HTR-8/SVneo (cell line): Measurements from ENCODE around the gene COQ7.
A peak's percentile ranks its signal among the peaks of the same experiment; 100 is the strongest.

Experiments used
- DNase-seq: peaks from one replicate; pipeline ENCODE4 v3.0.0; 2011; ENCODE audit warnings: low spot score, mixed read lengths; ENCODE audit not compliant: insufficient read length
- FAIRE-seq: peaks from 2 replicates; lab custom pipeline; 2011; peaks lifted over from hg19 to GRCh38; lab: Jason Lieb, UNC

The COQ7 gene

DNA sequence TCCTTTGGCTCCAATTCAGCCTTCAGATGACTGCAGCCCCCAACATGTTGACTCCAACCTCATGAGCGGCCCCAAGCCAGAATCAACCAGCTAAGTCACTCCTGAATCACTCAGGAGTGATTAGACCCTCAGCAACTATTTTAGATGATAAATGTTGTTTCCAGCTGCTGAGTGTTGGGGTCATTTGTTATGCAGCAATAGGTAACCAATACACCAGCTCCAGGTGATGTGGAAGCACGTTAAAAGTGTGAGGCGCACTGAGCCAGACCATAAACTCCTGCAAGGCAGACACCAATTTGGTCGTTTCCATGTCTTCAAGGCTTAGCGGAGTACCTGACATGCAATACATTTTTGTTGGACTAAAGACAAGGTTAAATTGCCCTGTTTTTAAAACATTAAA lies 17.5 kb downstream of the COQ7 start:
- FAIRE-seq: no peak

GRCh38 chr16:19085679-19086200 lies 18.3 kb downstream of the COQ7 start:
- no peak for FAIRE-seq
- no peak for DNase-seq

More for the DNA sequence above, 17.5 kb downstream of the COQ7 start:
- DNase-seq: no peak

- FAIRE-seq (peak; percentile 72), DNase-seq (peak; percentile 90)
Observed at GRCh38 chr16:19086322-19087199, 19.1 kb downstream of the COQ7 start.

GRCh38 chr16:19088341-19088916 lies 21.0 kb downstream of the COQ7 start:
- FAIRE-seq (no peak), DNase-seq (no peak)

DNA sequence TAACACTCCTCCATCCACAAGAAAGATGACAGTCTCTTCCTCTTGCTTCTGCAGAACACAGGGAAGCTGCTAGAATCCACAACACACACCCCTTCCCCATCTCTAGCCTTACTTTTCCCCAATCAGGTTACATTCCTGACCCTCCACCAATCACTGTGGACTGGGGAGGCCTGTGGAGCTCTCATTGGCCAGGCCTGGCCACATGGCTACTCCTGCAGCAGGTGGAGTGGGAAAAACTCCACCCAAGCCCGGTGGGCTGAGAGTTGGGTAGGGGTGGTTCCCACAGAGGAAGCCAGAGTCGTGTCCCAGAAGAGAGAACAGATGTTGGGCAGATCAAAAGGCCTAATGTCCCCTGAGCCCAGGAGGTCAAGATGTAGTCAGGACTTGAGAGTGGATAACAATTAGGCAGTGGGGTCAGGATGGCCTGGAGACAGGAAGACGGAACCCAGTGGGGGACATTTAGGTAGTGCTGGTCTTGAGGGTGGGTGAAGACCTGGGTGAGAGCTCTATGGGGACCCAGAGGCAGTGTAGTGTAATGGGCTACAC lies 22.1 kb downstream of the COQ7 start:
- FAIRE-seq: no peak
- DNase-seq: no peak

GRCh38 chr16:19090916-19091315 lies 23.5 kb downstream of the COQ7 start:
- FAIRE-seq (no peak), DNase-seq (no peak)

DNA sequence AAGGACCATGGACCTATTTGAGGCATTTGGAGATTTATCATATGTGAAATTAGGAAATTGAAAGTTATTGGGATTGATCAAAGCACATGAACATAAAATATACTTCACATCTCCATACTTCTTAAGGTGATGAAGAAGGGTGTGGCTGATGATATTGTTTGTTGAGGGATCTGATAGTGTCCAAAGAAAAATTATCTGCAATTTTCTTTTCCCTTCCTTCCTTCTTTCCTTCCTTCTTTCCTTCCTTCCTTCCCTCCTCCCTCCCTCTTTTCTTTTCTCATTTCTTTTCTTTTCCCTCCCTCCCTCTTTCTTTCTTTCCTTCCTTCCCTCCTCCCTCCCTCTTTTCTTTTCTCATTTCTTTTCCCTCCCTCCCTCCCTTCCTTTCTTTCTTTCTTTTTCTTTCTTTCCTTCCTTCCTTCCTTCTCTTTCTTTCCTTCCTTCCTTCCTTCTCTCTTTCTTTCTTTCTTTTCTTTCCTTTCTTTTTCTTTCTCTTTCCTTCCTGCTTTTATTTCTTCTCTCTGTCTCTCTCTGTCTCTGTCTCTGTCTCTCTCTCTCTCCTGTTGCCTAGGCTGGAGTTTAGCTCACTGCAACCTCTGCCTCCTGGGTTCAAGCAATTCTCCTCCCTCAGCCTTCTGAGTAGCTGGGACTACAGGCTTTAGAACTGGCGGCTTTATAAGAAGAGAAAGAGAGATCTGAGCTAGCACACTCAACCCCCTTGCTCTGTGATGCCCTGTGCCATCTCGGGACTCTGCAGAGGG lies 25.4 kb downstream of the COQ7 start:
- DNase-seq (no peak), FAIRE-seq (no peak)

GRCh38 chr16:19093631-19094541 lies 26.5 kb downstream of the COQ7 start:
- DNase-seq (no peak), FAIRE-seq (no peak)

DNA sequence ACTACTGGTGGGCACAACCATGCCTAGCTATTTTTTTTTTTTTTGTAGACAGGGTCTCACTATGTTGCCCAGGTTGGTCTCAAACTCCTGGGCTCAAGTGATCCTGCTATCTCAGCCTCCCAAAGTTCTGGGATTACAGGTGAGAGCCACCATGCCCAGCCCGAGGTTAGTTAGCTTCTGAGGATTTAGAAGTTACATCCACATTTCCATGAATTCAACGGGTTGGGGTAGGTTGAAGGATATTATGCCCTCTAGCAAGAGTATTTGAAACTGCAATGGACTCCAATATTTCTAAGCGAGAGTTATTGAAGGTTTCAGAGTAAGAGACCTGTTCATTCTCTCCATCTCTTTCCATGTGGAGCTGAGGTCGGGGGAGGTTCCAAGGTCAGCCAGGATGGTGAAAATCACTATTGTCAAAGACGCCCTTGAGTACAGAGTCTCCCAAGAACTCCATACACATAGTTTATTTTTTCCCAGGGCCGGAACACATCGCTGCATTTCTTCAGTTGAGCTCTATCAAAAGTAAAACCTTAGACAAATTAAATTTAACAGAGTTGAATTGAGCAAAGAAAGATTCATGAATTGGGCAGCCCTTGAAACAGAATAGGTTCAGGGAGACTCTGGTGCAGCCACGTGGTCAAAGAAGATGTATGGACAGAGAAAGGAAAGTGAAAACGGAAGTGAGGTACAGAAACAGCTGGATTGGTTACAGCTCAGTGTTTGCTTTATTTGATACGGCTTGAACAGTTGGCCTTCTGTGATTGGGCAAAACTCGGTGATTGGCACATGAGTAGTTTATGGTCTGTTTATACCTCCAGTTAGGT lies 27.3 kb downstream of the COQ7 start:
- no peak for DNase-seq
- no peak for FAIRE-seq

DNA sequence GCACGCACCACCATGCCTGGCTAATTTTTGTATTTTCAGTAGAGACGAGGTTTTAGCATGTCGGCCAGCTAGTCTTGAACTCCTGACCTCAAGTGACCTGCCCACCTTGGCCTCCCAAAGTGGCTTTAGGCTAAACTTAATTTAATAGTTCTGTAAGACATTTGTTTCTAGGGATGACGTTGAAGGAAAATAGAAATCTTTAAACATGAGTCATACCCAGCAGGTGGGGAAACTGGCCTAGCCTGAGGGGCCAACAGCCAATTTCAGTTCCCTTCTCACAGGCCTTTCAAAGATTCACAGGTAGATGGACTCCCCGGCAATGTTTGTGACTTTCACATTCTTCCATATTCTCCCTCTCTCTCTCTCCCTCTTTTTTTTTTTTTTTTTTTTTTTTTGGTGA lies 28.2 kb downstream of the COQ7 start:
- FAIRE-seq: no peak

GRCh38 chr16:19098173-19098572 lies 30.8 kb downstream of the COQ7 start:
- DNase-seq (no peak), FAIRE-seq (no peak)

More for the DNA sequence above, 28.2 kb downstream of the COQ7 start:
- no peak for DNase-seq

DNA sequence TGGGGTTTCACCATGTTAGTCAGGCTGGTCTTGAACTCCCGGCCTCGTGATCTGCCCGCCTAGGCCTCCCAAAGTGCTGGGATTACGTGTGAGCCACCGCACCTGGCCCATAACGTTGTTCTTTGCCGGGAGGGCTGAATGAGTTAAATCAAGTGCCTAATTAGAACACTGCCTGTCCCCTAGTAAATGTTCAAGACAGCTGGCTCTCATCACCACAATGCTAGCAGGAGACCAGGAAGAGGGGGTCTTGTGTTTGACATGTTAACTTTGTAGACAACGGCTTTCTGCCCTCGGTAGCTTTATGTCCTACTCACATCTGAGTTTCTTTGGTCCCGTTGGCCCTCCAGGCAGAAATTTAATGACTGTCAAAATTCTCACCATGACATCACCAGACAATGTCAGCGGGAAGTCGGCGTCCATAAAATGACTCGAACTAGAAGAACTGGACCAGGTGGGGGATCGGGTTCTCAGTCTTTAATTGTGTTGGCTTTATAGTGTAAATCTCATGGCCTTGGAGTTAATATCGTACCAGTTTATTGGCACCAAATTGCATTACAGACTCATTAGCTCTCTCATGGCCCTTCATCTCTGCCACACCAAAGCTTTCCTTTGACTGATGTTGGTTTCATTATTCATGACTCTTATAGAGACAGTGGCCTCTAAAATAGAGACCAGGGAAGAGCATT lies 34.9 kb downstream of the COQ7 start:
- FAIRE-seq: no peak
- no peak for DNase-seq

DNA sequence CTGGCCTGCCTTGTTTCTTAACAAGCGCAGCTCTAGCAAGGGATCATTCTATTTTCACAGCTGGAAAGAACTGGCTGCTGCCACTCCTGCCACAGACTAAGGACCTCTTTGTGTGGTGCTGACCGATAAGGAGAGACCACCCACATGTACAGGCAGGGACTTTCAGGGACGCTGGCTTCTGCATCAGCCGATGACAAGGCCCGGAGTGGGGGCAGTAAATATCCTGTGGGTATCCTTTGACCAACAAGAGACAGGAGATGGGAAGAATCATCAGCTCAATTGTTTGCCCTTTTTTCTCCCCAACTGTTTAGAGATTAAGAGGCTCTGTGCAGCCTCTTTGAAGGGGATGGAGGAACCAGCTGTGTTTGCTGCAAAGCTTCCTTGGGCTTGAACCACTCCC lies 37.2 kb downstream of the COQ7 start:
- no peak for DNase-seq
- no peak for FAIRE-seq

GRCh38 chr16:19105131-19105530 lies 37.7 kb downstream of the COQ7 start:
- DNase-seq: no peak
- FAIRE-seq: no peak

DNA sequence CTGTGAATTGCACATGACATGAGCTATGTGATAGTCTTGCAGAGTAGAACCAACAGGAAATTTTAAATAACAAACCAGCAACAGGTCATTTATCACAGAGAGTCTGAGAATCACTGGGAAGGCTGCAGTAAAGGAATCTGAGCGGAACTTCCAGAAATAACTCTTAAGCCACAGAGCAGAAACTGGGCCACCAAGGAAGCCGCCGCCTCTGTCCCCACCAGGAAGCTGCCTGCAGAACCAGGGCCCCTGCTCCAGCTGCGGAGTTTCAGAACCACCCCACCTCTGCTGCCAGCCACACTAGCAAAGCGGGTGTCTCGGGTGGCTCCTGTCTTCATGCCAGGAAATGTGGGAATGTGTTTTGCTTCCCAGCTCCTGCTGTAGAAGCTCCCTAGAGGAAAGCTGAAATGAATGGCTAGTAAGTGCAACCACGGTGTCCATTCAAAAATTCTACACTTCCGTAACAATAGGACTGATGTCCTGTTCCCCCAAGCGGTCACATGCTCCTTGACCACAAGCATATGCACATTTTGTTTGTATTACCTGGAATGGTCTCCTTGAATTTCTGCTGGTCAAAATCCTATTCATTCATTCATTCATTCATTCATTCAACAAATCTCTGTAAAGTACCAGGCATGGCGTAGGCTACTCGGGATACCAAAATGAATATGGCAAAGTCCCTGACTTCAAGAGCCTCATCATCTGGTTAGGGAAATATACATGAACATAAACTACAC lies 38.6 kb downstream of the COQ7 start:
- no peak for FAIRE-seq
- no peak for DNase-seq

DNA sequence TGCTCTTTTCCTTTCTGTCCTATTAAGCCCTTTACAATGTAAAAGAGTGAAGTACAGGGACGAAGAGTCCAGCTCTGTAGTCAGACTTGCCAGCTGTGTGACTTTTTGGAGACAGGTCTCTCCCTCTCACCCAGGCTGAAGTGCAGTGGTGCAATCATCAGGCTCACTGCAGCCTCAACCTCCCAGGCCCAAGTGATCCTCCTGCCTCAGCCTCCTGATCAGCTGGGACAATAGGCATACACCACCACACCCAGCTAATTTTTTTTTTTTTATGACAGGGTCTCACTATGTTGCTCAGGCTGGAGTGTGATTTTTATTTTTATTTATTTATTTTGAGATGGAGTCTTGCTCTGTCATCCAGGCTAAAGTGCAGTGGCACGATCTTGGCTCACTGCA lies 39.2 kb downstream of the COQ7 start:
- DNase-seq (no peak), FAIRE-seq (no peak)
